Endothelial cell of umbilical vein (primary cell): ENCODE measurements around the gene RELL1. TPM values are rescaled to one million over a fixed set of nuclear protein-coding genes. Genes with fewer than 3 reads are reported as not detected.

Experiments
- BruUV-seq: library from RNA; stranded (reverse); fragments of 400-500 nt; replicated peaks from 2 replicates; lab custom pipeline; 2021; lab: Mats Ljungman, UMichigan
- CTCF ChIA-PET: fragments of 300-600, 350-600 bp; sonication (Branson Sonifier 250); formaldehyde crosslinking; loops from one replicate; lab custom pipeline; 2021; ENCODE audit warnings: antibody characterized with exemption, inconsistent platforms; lab: Charles Lee
- POLR2A ChIA-PET: fragments of 300-600, 350-600 bp; sonication (Branson Sonifier 250); formaldehyde crosslinking; loops from one replicate; lab custom pipeline; 2021; ENCODE audit warnings: antibody characterized with exemption, inconsistent platforms; lab: Charles Lee
- DNase-seq: peaks from one replicate; pipeline ENCODE4 v3.0.0-alpha.2; 2011; ENCODE audit warnings: low read depth, low spot score
- FAIRE-seq: peaks from 2 replicates; lab custom pipeline; 2011; peaks lifted over from hg19 to GRCh38; lab: Jason Lieb, UNC
- H2AFZ ChIP-seq: 2 replicates; pipeline ENCODE4 v1.6.0; 2012; ENCODE audit warnings: low read depth, low read length, control low read depth, inconsistent platforms
- H3K27ac ChIP-seq: 2 replicates; pipeline ENCODE4 v1.5.1; 2011; ENCODE audit warnings: low read depth, mild to moderate bottlenecking, control low read depth, low read length, moderate library complexity; ENCODE audit not compliant: insufficient read depth
- H3K27me3 ChIP-seq, 2 experiments: 2 replicates each; pipeline versions ENCODE4 v1.6.0 to v1.6.1; 2011; ENCODE audit warnings: low read length in 2 of 2, mixed read lengths in 1 of 2; ENCODE audit not compliant: control insufficient read depth in 2 of 2, insufficient read depth in 2 of 2
- H3K36me3 ChIP-seq, 2 experiments: 2 replicates in 1 of 2; 3 replicates in 1 of 2; pipeline ENCODE4 v1.5.1; 2011; ENCODE audit warnings: low read length in 2 of 2, mild to moderate bottlenecking in 1 of 2, moderate library complexity in 1 of 2; ENCODE audit not compliant: control insufficient read depth in 2 of 2, insufficient read depth in 2 of 2; ENCODE audit errors: extremely low read depth in 1 of 2
- H3K4me1 ChIP-seq: 3 replicates; pipeline ENCODE4 v1.5.1; 2011; ENCODE audit warnings: mild to moderate bottlenecking, low read length; ENCODE audit not compliant: control insufficient read depth, insufficient read depth; ENCODE audit errors: extremely low read depth
- H3K4me2 ChIP-seq: 2 replicates; pipeline ENCODE4 v1.6.1; 2011; ENCODE audit warnings: low read length, control low read depth, mixed read lengths; ENCODE audit not compliant: insufficient read depth
- H3K4me3 ChIP-seq, 3 experiments: fragments of 200-600 bp in 1 of 3; sonication (generic), shearing (Covaris generic) in 1 of 3; replicated peaks in 1 of 3; 2 replicates each; pipeline ENCODE4 v1.5.1; 2011 to 2016; ENCODE audit warnings: control low read depth in 3 of 3, low read length in 3 of 3, mild to moderate bottlenecking in 2 of 3, inconsistent platforms in 1 of 3, low read depth in 1 of 3, moderate library complexity in 1 of 3; ENCODE audit not compliant: insufficient read depth in 1 of 3
- H3K79me2 ChIP-seq: 2 replicates; pipeline ENCODE4 v1.6.0; 2012; ENCODE audit warnings: low read length, inconsistent platforms; ENCODE audit not compliant: control insufficient read depth, insufficient read depth
- H3K9ac ChIP-seq: replicated peaks from 2 replicates; pipeline ENCODE3; 2011; ENCODE audit warnings: low read length, control low read depth; ENCODE audit not compliant: insufficient read depth; ENCODE audit errors: extremely low read depth
- H3K9me1 ChIP-seq: replicated peaks from 3 replicates; pipeline ENCODE4 v1.6.0; 2011; ENCODE audit warnings: mild to moderate bottlenecking, low read length; ENCODE audit not compliant: control insufficient read depth, insufficient read depth; ENCODE audit errors: extremely low read depth
- H3K9me3 ChIP-seq: replicated peaks from 2 replicates; pipeline ENCODE4 v1.5.1; 2012; ENCODE audit warnings: low read length, inconsistent platforms; ENCODE audit not compliant: control insufficient read depth, insufficient read depth
- H4K20me1 ChIP-seq: replicated peaks from 2 replicates; pipeline ENCODE3; 2011; ENCODE audit warnings: mild to moderate bottlenecking, low read length; ENCODE audit not compliant: control insufficient read depth, insufficient read depth; ENCODE audit errors: extremely low read depth
- EZH2 ChIP-seq: IDR thresholded peaks from 2 replicates; pipeline ENCODE4 v1.6.1; 2012; ENCODE audit warnings: borderline replicate concordance, low read depth, mild to moderate bottlenecking, moderate library complexity, low read length, inconsistent platforms; ENCODE audit not compliant: severe bottlenecking
- FOS ChIP-seq: IDR thresholded peaks from 2 replicates; pipeline ENCODE4 v1.6.1; 2011; ENCODE audit warnings: mild to moderate bottlenecking, low read length, moderate library complexity, borderline replicate concordance; ENCODE audit not compliant: insufficient read depth
- GATA2 ChIP-seq: IDR thresholded peaks from 2 replicates; pipeline ENCODE4 v1.7.0; 2011; ENCODE audit warnings: low read depth, mild to moderate bottlenecking, moderate library complexity, mixed read lengths, low read length; ENCODE audit not compliant: insufficient read length, insufficient read depth
- JUN ChIP-seq: IDR thresholded peaks from 2 replicates; pipeline ENCODE4 v1.6.1; 2011; ENCODE audit warnings: borderline replicate concordance, low read depth; ENCODE audit not compliant: insufficient read length, insufficient read depth
- MAX ChIP-seq: IDR thresholded peaks from 2 replicates; pipeline ENCODE4 v1.6.1; 2011; ENCODE audit not compliant: insufficient read depth, insufficient read length
- MYC ChIP-seq: IDR thresholded peaks from one replicate; pipeline ENCODE4 v1.6.1; 2011; ENCODE audit warnings: mild to moderate bottlenecking, low read depth, low read length
- POLR2A ChIP-seq: IDR thresholded peaks from 2 replicates; pipeline ENCODE4 v1.6.1; 2012; ENCODE audit warnings: low read depth, mild to moderate bottlenecking, control low read depth, low read length
- POLR2AphosphoS5 ChIP-seq: IDR thresholded peaks from 2 replicates; pipeline ENCODE4 v1.6.1; 2012; ENCODE audit warnings: low read depth, mild to moderate bottlenecking, control low read depth, low read length, moderate library complexity; ENCODE audit not compliant: insufficient read depth
- dilution Hi-C: fragments of 300-500 bp; cut with MboI; formaldehyde crosslinking; loops from one replicate; pipeline ENCODE4 v1.15.0; 2019; ENCODE audit warnings: low sequenced_read_pairs; ENCODE audit not compliant: extremely low pct_ligation_motif_present
- intact Hi-C: fragments of 100-400 bp; cut with micrococcal nuclease; formaldehyde crosslinking; loops from one replicate; pipeline ENCODE4 v1.10.0; 2022
- polyA plus RNA-seq, 4 experiments: library from polyadenylated mRNA; depleted of rRNA in 3 of 4; stranded (reverse) in 3 of 4; unstranded in 1 of 4; fragments of >200 nt; gene quantifications; 2 replicates each; pipeline versions ENCODE4 v1.2.1 to v1.2.3, GENCODE V29; 2011 to 2012; ENCODE audit warnings: missing spikeins in 1 of 4
- total RNA-seq: library from RNA; stranded (reverse); gene quantifications from 2 replicates; pipeline ENCODE4 v1.2.3, GENCODE V29; 2021
- TF ChIP-seq, protein P1 (sequence below), 2 donors: IDR thresholded peaks; 1 replicate in 1 of 2; 2 replicates in 1 of 2; pipeline ENCODE4 v1.5.1; 2011; ENCODE audit warnings: low read length in 2 of 2, mild to moderate bottlenecking in 2 of 2, moderate library complexity in 2 of 2, control low read depth in 1 of 2, inconsistent platforms in 1 of 2, low read depth in 1 of 2; ENCODE audit not compliant: insufficient read depth in 1 of 2; ENCODE audit errors: extremely low read depth in 1 of 2

The RELL1 gene
- total and polyA plus RNA-seq, 2 donors (not counting 3 experiments of a cell fraction or from before 2014, with no cell fraction given), result 20.8 to 91.7 TPM

DNA sequence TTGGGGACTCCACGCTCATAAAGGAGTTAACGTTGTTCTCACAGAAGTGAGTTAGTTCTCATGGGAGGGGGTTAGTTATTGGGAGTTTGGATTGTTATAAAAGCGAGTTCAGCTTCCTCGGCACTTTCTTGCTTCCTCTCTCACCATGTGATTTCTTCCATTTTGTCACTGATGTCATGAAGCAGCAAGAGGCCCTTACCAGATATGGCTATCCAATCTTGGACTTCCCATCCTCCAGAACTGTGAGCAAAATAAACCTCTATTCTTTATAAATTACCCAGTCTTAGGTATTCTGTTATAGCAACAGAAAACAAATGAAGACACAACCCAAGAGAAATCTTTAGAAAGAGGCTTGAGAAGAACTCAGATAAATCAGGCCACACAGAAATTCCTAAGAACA lies 29.5 kb downstream of the RELL1 start:
- FAIRE-seq (no peak), DNase-seq (no peak)
- Histone ChIP-seq H3K27ac (no peak overlapping the region), H3K4me1 (peaks cover 19% of the 10 kb centered on the region), H3K9me1 (no peaks in the 10 kb centered on the region), H3K4me2 (no peak overlapping the region), H3K79me2 (peaks cover 90% of the 10 kb centered on the region), H4K20me1 (no peaks in the 10 kb centered on the region), H3K4me3 (no peak overlapping the region), H3K36me3 (no peaks in the 10 kb centered on the region), H3K27me3 (no peaks in the 10 kb centered on the region), H3K9me3 (peaks cover 2% of the 10 kb centered on the region), H3K9ac (no peak overlapping the region), H2AFZ (no peak overlapping the region)
- ChIA-PET POLR2A (no interaction called here), CTCF (interaction anchor here (0.9 kb wide), 1 partner anchor 9 kb away, joined by 3 read pairs; no protein-coding TSS in a partner anchor)
- dilution Hi-C loops, result no loop called here
- no TSS peak for BruUV-seq
- intact Hi-C loops, result no loop called here
- TF ChIP-seq MAX (no peak), EZH2 (no peak), JUN (no peak), GATA2 (no peak)

GRCh38 chr4:37653601-37654000 lies 32.6 kb downstream of the RELL1 start:
- H3K9me1 ChIP-seq, result no peaks in the 10 kb centered on the region
- H2AFZ ChIP-seq, result no peak overlapping the region
- H3K36me3 ChIP-seq, result no peaks in the 10 kb centered on the region
- DNase-seq, result peak; percentile 26
- ChIA-PET CTCF (interaction anchor here (1.1 to 2.7 kb wide), 6 partner anchors 11 to 201 kb away, joined by 3 to 14 read pairs (median 4); partner anchors contain the start of gene RELL1), POLR2A (no interaction called here)
- H3K27me3 ChIP-seq, result no peaks in the 10 kb centered on the region
- no peak overlapping the region for H3K4me2 ChIP-seq
- TF ChIP-seq POLR2A (no peak), EZH2 (no peak), FOS (no peak), MYC (no peak), JUN (no peak), MAX (no peak), POLR2AphosphoS5 (no peak), GATA2 (no peak)
- TF ChIP-seq, protein P1, sequence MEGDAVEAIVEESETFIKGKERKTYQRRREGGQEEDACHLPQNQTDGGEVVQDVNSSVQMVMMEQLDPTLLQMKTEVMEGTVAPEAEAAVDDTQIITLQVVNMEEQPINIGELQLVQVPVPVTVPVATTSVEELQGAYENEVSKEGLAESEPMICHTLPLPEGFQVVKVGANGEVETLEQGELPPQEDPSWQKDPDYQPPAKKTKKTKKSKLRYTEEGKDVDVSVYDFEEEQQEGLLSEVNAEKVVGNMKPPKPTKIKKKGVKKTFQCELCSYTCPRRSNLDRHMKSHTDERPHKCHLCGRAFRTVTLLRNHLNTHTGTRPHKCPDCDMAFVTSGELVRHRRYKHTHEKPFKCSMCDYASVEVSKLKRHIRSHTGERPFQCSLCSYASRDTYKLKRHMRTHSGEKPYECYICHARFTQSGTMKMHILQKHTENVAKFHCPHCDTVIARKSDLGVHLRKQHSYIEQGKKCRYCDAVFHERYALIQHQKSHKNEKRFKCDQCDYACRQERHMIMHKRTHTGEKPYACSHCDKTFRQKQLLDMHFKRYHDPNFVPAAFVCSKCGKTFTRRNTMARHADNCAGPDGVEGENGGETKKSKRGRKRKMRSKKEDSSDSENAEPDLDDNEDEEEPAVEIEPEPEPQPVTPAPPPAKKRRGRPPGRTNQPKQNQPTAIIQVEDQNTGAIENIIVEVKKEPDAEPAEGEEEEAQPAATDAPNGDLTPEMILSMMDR (IDR thresholded peaks at IDR 0.05; ENCODE audit: extremely low read depth in 1 of 2, insufficient read depth in 1 of 2, low read depth in 1 of 2, low read length in 2 of 2), result no peak
- intact Hi-C loops, result no loop called here
- no TSS peak for BruUV-seq
- no peaks in the 10 kb centered on the region for H4K20me1 ChIP-seq
- FAIRE-seq, result peak; percentile 77
- dilution Hi-C loops, result no loop called here
- H3K9me3 ChIP-seq, result peaks cover 2% of the 10 kb centered on the region
- H3K9ac ChIP-seq, result no peak overlapping the region
- no peak overlapping the region for H3K4me3 ChIP-seq
- peaks cover 86% of the 10 kb centered on the region for H3K79me2 ChIP-seq
- H3K4me1 ChIP-seq, result peaks cover 20% of the 10 kb centered on the region
- no peak overlapping the region for H3K27ac ChIP-seq
